Progenitor cell of endocrine pancreas (in vitro differentiated cells): ENCODE data around the gene RASSF10. TPM values are rescaled to one million over a fixed set of nuclear protein-coding genes. Genes with fewer than 3 reads are reported as not detected.

ENCODE experiments used
- DNase-seq: peaks from one replicate; pipeline ENCODE4 v3.0.0; 2021; ENCODE audit warnings: low spot score; ENCODE audit not compliant: unreplicated experiment
- H3K27ac Mint-ChIP-seq: 2 replicates; pipeline ENCODE4 v1.8.0; 2021; ENCODE audit warnings: mild to moderate bottlenecking, moderate library complexity, mixed read lengths
- H3K27me3 Mint-ChIP-seq: 2 replicates; pipeline ENCODE4 v1.8.0; 2021; ENCODE audit warnings: mixed read lengths
- H3K36me3 Mint-ChIP-seq: 2 replicates; pipeline ENCODE4 v1.8.0; 2022; ENCODE audit warnings: mixed read lengths; ENCODE audit not compliant: insufficient read depth
- H3K4me1 Mint-ChIP-seq: 2 replicates; pipeline ENCODE4 v1.8.0; 2021; ENCODE audit warnings: low read depth, mixed read lengths
- H3K4me3 Mint-ChIP-seq: 2 replicates; pipeline ENCODE4 v1.8.0; 2021; ENCODE audit warnings: low read depth, mild to moderate bottlenecking, moderate library complexity, mixed read lengths
- H3K9me3 Mint-ChIP-seq: 2 replicates; pipeline ENCODE4 v1.8.0; 2021; ENCODE audit warnings: low read depth, mixed read lengths
- CTCF ChIP-seq: fragments of 200-600 bp; sonication (generic); IDR thresholded peaks from one replicate; pipeline ENCODE4 v1.5.0; 2021; ENCODE audit warnings: antibody characterized with exemption, mild to moderate bottlenecking; ENCODE audit not compliant: unreplicated experiment
- total RNA-seq: library from RNA; stranded (reverse); gene quantifications from 2 replicates; pipeline ENCODE4 v1.2.1, GENCODE V29; 2021

Gene RASSF10
- total RNA-seq, 1 donor from 2014 or later: 24.4 TPM

GRCh38 chr11:12994476-12994875 is 14.6 kb upstream of the RASSF10 start:
- H3K27me3 Mint-ChIP-seq: peaks cover 4% of the 10 kb centered on the region
- H3K9me3 Mint-ChIP-seq: peaks cover 22% of the 10 kb centered on the region
- peaks cover 28% of the 10 kb centered on the region for H3K4me1 Mint-ChIP-seq

GRCh38 chr11:12995188-12995587 is 13.9 kb upstream of the RASSF10 start:
- H3K36me3 Mint-ChIP-seq: peaks cover 20% of the 10 kb centered on the region
- H3K4me3 Mint-ChIP-seq: no peak overlapping the region
- H3K27ac Mint-ChIP-seq: no peak overlapping the region
- no peak for DNase-seq
- peaks cover 31% of the 10 kb centered on the region for H3K4me1 Mint-ChIP-seq
- H3K27me3 Mint-ChIP-seq: peaks cover 4% of the 10 kb centered on the region
- H3K9me3 Mint-ChIP-seq: peaks cover 18% of the 10 kb centered on the region
- TF ChIP-seq CTCF: no peak

More at GRCh38 chr11:12994476-12994875, 14.6 kb upstream of the RASSF10 start:
- no peak for TF ChIP-seq CTCF
- H3K4me3 Mint-ChIP-seq: no peak overlapping the region
- no peak for DNase-seq
- H3K27ac Mint-ChIP-seq: no peak overlapping the region
- H3K36me3 Mint-ChIP-seq: peaks cover 21% of the 10 kb centered on the region

DNA sequence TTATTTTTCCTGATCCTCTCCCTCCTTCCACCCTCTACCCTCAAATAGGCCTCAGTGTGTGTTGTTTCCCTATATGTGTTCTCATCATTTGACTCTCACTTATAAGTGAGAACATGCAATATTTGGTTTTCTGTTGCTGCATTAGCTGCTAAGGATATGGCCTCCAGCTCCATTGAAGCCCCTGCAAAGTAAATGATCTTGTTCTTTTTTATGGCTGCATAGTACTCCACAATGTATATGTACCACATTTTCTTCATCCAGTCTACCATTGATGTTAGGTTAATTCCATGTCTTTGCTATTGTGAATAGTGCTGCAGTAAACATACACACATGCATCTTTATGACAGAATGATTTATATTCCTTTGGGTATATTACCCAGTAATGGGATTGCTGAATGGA is 13.3 kb upstream of the RASSF10 start:
- Mint-ChIP-seq H3K4me3 (no peak overlapping the region), H3K27ac (no peak overlapping the region), H3K9me3 (peaks cover 18% of the 10 kb centered on the region), H3K36me3 (peaks cover 21% of the 10 kb centered on the region), H3K4me1 (peaks cover 32% of the 10 kb centered on the region), H3K27me3 (peaks cover 4% of the 10 kb centered on the region)
- TF ChIP-seq CTCF: no peak
- DNase-seq: no peak

GRCh38 chr11:12997168-12997567 is 11.9 kb upstream of the RASSF10 start:
- Mint-ChIP-seq H3K27ac (peak overlapping the region; percentile 50), H3K4me1 (peaks cover 32% of the 10 kb centered on the region), H3K27me3 (peaks cover 4% of the 10 kb centered on the region), H3K36me3 (peaks cover 27% of the 10 kb centered on the region), H3K4me3 (peak overlapping the region; percentile 22), H3K9me3 (peaks cover 18% of the 10 kb centered on the region)
- no peak for DNase-seq
- no peak for TF ChIP-seq CTCF

DNA sequence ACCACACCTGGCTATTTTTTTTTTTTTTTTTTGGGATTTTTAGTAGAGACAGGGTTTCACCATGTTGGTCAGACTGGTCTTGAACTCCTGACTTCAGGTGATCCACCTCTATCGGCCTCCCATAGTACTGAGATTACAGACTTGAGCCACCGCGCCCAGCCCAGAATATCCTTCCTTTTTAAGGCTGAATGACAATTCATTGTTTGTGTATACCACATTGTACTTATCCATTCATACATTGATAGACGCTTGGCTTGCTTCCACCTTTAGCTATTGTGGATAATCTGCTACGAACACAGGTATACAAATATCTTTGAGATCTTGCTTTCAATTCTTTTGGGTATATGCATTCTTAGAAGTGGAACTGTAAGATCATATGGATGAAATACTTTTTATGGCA is 10.8 kb upstream of the RASSF10 start:
- TF ChIP-seq CTCF: no peak
- Mint-ChIP-seq H3K36me3 (peaks cover 29% of the 10 kb centered on the region), H3K4me3 (no peak overlapping the region), H3K9me3 (peaks cover 18% of the 10 kb centered on the region), H3K27ac (no peak overlapping the region), H3K4me1 (peaks cover 30% of the 10 kb centered on the region), H3K27me3 (peaks cover 1% of the 10 kb centered on the region)
- DNase-seq: no peak
